GM23338 (cell line): ENCODE results near the gene UBTD1.
"Not testable (repeated sequence)": the region's sequence is repeated elsewhere in the genome, so short reads cannot be mapped to it uniquely, and the experiment has no call there.

Experiments
- EZH2 ChIP-seq: fragments of 200-600 bp; sonication (generic); IDR thresholded peaks from one replicate; pipeline ENCODE4 v1.8.0; 2017; ENCODE audit warnings: antibody characterized with exemption, mild to moderate bottlenecking, low read depth; ENCODE audit not compliant: unreplicated experiment
- EZH2phosphoT487 ChIP-seq: fragments of 200-600 bp; sonication (generic); IDR thresholded peaks from one replicate; pipeline ENCODE4 v1.8.1; 2018; ENCODE audit warnings: antibody characterized with exemption; ENCODE audit not compliant: unreplicated experiment
- POLR2AphosphoS5 ChIP-seq: IDR thresholded peaks from 2 replicates; pipeline ENCODE4 v1.6.1; 2016; ENCODE audit warnings: antibody characterized with exemption, low read depth
- ZNF331 ChIP-seq: fragments of 250-450 bp; sonication (Bioruptor Pico); IDR thresholded peaks from 2 replicates; pipeline ENCODE4 v1.5.0; 2020; ENCODE audit warnings: low read depth, mild to moderate bottlenecking, moderate library complexity
- TF ChIP-seq, protein P1 (sequence below): IDR thresholded peaks from 2 replicates; pipeline ENCODE4 v1.6.1; 2016; ENCODE audit warnings: antibody characterized with exemption
- TF ChIP-seq, protein P2 (sequence below), 2 experiments: fragments of 200-600 bp in 1 of 2; sonication (generic) in 1 of 2; conservative IDR thresholded peaks; 2 replicates each; pipeline versions ENCODE4 v1.5.1 to v1.6.1; 2016 to 2017; ENCODE audit warnings: antibody characterized with exemption in 2 of 2, low read depth in 2 of 2, mild to moderate bottlenecking in 2 of 2, moderate library complexity in 1 of 2

DNA sequence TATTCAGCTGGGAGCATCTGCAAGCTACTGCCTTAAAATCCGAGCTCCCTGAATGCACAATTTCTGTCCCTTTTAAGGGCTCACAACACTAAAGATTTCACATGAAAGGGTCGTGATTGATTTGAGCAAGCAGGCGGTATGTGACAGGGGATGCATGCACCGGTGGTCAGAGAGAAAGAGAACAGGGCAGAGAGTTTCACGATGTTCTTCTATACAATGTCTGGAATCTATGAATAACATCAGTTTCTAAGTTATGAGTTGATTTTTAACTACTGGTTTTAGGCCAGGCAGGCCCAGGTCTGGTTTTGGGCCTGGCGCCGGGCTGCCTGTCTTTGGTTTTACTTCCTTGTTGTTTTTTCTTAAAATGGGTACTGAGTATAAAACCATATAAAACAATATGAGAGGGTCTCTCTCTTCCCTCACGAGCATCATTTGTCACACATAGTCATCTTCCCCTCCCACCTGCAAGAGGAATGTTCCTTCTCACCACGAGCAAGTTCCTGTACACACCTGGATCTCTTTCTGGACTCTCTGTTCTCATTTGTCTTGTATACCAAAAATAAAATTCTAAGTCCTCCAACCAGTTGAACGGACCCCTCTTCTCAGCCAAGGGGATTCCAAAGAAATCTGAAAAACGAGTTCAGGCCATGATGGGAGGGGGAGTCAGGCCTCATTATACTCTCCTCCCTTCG lies 62.8 kb downstream of the UBTD1 start:
- TF ChIP-seq, protein P1, sequence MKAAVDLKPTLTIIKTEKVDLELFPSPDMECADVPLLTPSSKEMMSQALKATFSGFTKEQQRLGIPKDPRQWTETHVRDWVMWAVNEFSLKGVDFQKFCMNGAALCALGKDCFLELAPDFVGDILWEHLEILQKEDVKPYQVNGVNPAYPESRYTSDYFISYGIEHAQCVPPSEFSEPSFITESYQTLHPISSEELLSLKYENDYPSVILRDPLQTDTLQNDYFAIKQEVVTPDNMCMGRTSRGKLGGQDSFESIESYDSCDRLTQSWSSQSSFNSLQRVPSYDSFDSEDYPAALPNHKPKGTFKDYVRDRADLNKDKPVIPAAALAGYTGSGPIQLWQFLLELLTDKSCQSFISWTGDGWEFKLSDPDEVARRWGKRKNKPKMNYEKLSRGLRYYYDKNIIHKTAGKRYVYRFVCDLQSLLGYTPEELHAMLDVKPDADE: not testable (repeated sequence)
- TF ChIP-seq, protein P2, sequence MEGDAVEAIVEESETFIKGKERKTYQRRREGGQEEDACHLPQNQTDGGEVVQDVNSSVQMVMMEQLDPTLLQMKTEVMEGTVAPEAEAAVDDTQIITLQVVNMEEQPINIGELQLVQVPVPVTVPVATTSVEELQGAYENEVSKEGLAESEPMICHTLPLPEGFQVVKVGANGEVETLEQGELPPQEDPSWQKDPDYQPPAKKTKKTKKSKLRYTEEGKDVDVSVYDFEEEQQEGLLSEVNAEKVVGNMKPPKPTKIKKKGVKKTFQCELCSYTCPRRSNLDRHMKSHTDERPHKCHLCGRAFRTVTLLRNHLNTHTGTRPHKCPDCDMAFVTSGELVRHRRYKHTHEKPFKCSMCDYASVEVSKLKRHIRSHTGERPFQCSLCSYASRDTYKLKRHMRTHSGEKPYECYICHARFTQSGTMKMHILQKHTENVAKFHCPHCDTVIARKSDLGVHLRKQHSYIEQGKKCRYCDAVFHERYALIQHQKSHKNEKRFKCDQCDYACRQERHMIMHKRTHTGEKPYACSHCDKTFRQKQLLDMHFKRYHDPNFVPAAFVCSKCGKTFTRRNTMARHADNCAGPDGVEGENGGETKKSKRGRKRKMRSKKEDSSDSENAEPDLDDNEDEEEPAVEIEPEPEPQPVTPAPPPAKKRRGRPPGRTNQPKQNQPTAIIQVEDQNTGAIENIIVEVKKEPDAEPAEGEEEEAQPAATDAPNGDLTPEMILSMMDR (conservative IDR thresholded peaks at IDR 0.05; ENCODE audit: low read depth in 2 of 2): not testable (repeated sequence)
- not testable (repeated sequence) for TF ChIP-seq EZH2phosphoT487; POLR2AphosphoS5; EZH2; ZNF331 (CRISPR knock-in tag)
